Ishikawa (cell line): ENCODE data around the gene CLTRN.

ENCODE experiments used
- CREB1 ChIP-seq: IDR thresholded peaks from 2 replicates; pipeline ENCODE4 v1.6.1; 2012; ENCODE audit warnings: low read depth
- EGR1 ChIP-seq: IDR thresholded peaks from 2 replicates; pipeline ENCODE4 v1.6.1; 2012
- EP300 ChIP-seq: IDR thresholded peaks from 2 replicates; pipeline ENCODE4 v1.6.1; 2012; ENCODE audit warnings: borderline replicate concordance
- FOXM1 ChIP-seq: IDR thresholded peaks from 2 replicates; pipeline ENCODE4 v1.6.1; 2012; ENCODE audit warnings: low read depth, borderline replicate concordance
- MAX ChIP-seq: IDR thresholded peaks from 2 replicates; pipeline ENCODE4 v1.6.1; 2012
- NFIC ChIP-seq: IDR thresholded peaks from 2 replicates; pipeline ENCODE4 v1.6.1; 2012
- RAD21 ChIP-seq: IDR thresholded peaks from 2 replicates; pipeline ENCODE4 v1.6.1; 2012; ENCODE audit warnings: low read depth
- REST ChIP-seq: IDR thresholded peaks from 2 replicates; pipeline ENCODE4 v1.6.1; 2012; ENCODE audit warnings: low read depth, mild to moderate bottlenecking
- TAF1 ChIP-seq: IDR thresholded peaks from 2 replicates; pipeline ENCODE4 v1.6.1; 2012; ENCODE audit warnings: low read depth, mild to moderate bottlenecking
- TCF12 ChIP-seq: IDR thresholded peaks from 2 replicates; pipeline ENCODE4 v1.6.1; 2012; ENCODE audit warnings: low read depth
- TEAD4 ChIP-seq: IDR thresholded peaks from 2 replicates; pipeline ENCODE4 v1.6.1; 2012
- USF1 ChIP-seq: IDR thresholded peaks from 2 replicates; pipeline ENCODE4 v1.6.1; 2012
- YY1 ChIP-seq: IDR thresholded peaks from 2 replicates; pipeline ENCODE4 v1.6.1; 2012; ENCODE audit warnings: low read depth
- ZBTB7A ChIP-seq: IDR thresholded peaks from 2 replicates; pipeline ENCODE4 v1.6.1; 2012; ENCODE audit warnings: low read depth

- TF ChIP-seq MAX: no peak
- no peak for TF ChIP-seq EGR1
- TF ChIP-seq EP300: no peak
- no peak for TF ChIP-seq TEAD4
- TF ChIP-seq REST: no peak
- no peak for TF ChIP-seq ZBTB7A
- TF ChIP-seq CREB1: no peak
- no peak for TF ChIP-seq FOXM1
- no peak for TF ChIP-seq NFIC
- TF ChIP-seq YY1: no peak
- no peak for TF ChIP-seq RAD21
- no peak for TF ChIP-seq USF1
- no peak for TF ChIP-seq TAF1
- no peak for TF ChIP-seq TCF12
Observed at GRCh38 chrX:15600049-15600448, 64.6 kb downstream of the CLTRN start.
